Stimulated activated CD8-positive, alpha-beta memory T cell treated with anti-CD3 and anti-CD28 coated beads, Interleukin-15, amount 100 ng/mL, for 48 hours (primary cell): Measurements from ENCODE around the gene EPO.
"Not testable (repeated sequence)": the region's sequence is repeated elsewhere in the genome, so short reads cannot be mapped to it uniquely, and the experiment has no call there.

Experiments used
- DNase-seq, 2 donors: peaks; one replicate each; pipeline ENCODE4 v3.0.0-alpha.2; 2020; ENCODE audit warnings: low read depth in 2 of 2

EPO gene

GRCh38 chr7:100682991-100683658 is 37.1 kb upstream of the EPO start:
- DNase-seq = no peak

- no peak for DNase-seq
These were observed 36.4 kb upstream of the EPO start for GRCh38 chr7:100683659-100684533.

DNA sequence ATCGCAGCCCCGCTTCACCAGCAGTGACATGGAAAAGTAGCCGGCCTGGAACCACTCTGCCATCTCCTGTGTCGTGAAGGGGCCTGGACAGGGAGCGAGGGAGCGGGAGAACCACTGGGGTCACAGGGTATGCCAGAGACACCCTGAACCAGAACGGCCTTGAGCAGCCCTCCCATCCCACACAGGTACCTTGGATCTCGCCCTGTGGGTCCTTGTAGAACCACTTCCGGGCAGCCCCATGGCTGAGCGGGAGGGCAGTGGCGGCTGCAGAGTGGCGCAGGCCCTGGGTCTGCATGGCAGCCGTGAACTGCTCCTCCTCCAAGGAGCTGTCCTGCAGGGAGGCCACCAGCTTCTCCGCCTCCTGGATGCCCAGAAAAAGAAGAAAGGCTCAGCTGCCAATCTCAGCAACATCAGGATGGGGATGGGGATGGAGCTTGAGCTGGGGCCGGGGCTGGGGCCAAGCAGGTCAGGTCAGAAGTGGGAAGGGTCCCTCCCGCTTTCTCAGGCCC is 35.7 kb upstream of the EPO start:
- DNase-seq = no peak

DNA sequence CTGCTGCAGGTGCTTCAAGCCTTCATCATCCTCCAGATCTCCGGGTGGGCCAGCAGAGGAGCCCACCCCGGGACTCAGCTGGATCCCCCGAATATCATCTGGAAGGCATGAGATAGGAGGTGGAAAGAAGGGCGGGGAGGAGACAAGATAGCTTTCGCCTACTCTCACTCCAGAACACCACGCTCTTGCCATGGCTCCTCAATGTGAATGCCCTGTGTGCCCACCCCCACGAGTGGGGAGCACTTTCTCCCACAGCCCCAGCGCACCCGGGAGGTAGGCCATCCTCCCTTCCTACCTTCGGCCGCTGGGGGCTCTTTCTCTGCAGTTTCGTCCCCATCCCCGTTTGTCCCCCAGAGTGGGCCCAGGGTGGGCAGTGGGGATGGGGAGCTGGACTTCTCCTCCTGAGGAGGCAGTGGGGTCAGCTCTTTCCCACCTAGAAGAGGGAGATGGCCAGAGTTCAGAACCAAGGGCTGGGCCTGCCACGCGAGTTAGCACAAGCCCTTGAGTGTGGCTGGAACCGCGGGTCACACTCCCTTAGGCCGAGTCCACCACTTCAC is 35.1 kb upstream of the EPO start:
- DNase-seq = no peak

DNA sequence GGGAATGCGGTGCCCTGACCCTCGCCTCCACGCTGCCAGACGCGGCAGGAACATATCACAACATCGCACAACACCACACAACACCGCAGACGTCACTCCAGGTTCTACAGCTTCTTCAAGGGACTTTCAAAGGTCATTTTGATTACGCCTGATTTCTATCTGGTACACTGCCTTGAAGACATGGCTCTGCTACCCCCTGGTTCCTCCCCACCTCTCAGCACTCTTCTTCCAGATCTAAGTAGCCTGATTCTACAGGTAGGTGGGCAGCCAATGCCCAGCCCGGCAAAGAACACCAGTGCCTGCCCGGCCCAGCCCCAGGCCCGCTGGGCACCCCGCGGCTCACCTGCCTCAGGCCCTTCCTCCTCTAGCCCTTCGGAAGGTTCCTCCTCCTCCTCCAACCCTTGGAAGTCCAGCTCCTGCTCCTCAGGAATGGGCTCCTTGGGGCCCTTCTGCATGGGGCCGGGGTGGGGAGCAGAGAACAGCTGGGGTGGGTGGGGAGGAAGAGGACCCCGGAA is 34.6 kb upstream of the EPO start:
- no peak for DNase-seq

GRCh38 chr7:100686201-100686821 is 34.0 kb upstream of the EPO start:
- no peak for DNase-seq

DNA sequence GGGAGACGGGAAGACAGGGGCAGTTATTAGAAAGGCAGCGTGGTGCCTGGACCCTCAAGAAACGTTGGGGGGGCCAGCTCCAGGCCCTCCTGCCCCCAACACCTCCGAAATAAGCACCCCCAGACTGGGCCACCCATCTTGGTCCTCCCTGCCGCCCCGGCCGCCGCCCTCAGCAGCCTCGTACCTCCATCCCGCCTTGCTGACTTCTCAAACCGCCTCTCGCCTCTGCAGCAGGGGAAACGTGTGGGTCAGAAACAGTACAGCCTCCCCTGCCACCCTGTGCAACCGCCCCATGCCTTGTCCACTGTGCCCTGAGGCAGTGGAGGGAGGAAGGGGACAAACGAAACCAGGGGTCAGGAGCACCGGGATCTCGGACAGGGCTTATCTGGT is 33.5 kb upstream of the EPO start:
- no peak for DNase-seq

DNA sequence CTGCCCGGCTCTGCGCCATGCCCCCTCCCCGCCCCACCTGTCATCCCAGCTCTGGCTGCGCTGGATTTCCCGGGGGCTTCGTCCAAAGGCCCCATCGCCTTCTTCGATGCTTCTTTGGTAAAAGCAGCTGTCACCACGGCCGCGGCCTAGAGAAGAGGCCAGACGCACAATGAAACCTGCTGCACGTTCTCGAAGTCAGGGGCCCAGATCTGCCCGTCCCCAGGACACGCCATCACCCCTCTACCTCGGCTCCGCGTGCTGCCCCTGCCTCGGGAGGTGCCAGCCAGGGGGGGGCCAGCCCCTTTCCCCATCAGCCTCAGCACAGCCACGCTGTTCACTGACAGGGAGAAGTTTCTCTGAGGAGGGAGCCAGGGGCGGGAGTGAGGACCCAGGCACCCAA is 33.0 kb upstream of the EPO start:
- no peak for DNase-seq

DNA sequence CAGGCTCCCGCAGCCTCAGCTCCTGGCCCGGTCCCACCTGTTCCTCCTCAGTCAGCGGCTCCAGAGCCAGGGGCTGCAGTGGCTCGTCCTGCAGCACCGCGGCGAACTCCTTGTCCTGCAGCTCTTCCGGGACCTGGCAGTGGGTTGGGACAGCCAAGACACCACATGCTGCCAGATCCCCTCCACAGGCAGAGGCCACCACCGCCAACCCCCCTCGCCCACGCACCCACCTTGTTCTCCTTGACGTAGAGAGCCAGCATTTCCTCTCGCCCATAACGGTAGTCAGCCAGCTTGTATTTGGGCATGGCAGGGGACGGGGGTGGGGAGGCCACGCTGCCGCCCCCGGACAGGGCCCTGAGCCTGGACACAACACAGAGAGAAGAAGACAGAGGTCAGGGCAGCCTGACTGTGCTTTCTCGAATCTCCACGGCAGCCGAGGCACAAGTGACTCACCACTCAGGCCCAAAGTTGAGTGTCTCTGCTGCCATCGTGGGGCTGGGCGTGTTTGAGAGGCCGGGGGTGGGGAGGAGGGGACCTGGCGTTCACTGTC is 32.4 kb upstream of the EPO start:
- no peak for DNase-seq

- no peak for DNase-seq
These were observed 31.9 kb upstream of the EPO start for GRCh38 chr7:100688326-100688860.

DNA sequence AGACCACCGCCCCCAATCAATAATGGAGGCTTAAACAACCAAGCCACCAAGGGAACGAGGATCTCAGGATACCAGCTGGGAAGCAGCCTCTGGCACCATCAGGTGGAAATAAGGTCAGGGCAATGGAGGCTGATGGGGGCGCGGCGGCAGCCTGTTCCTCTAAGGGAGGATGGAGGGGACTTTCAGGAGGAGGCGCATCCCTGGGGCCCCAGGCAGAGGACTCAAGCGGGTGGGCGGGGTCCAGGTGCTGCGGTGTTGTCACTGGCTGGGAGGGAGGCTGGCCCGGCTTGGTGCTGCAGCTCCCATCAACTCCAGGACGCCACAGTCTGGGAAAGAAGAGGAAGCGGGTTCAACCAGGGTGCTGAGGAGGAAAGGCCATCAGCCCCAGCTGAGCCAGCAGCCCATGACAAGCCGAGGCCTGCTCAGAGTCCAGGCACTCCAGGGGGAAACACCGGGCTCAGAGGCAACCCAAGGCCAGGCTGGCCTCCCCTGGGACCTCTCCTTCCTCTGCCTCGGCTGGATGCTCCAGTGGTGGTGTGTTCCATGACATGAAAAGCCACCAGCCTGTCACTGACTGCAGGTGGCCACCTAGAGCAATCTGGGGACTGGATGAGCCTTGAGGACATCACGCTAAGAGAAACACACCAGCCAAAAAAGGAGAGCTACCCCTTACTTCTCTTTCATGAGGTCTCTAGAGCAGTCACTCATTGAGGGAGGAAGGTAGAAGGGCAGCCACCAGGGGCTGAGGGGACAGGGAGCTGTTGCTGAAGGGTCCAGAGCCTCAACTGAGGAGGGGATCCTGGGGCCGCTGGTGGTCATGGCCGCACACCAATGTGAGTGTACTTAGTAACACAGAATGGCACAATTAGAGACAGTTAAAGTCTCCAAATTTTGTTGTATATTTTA is 30.8 kb upstream of the EPO start:
- no peak for DNase-seq

- DNase-seq = peak; percentile 57 to 61
These were observed 28.3 kb upstream of the EPO start for GRCh38 chr7:100691676-100692577.

- no peak for DNase-seq
These were observed 27.7 kb upstream of the EPO start for GRCh38 chr7:100692578-100692961.

GRCh38 chr7:100693312-100694097 is 26.8 kb upstream of the EPO start:
- no peak for DNase-seq

GRCh38 chr7:100694098-100694745 is 26.0 kb upstream of the EPO start, which contains the start of gene GIGYF1:
Gene GIGYF1 (minus strand): TSS chr7:100694250. CDS start chr7:100688238, 6,012 bp downstream.
- DNase-seq = peak; percentile 55

GRCh38 chr7:100696123-100696521 is 24.1 kb upstream of the EPO start:
- DNase-seq = no peak

GRCh38 chr7:100699018-100699417 is 21.2 kb upstream of the EPO start:
- DNase-seq = no peak

- not testable (repeated sequence) for DNase-seq
These were observed 19.2 kb upstream of the EPO start for GRCh38 chr7:100701089-100701488.
